GM04504 (cell line): ENCODE measurements around the gene CDT1.
"Not testable (repeated sequence)": the region's sequence is repeated elsewhere in the genome, so short reads cannot be mapped to it uniquely, and the experiment has no call there.

Source experiments
- DNase-seq: peaks from one replicate; pipeline ENCODE4 v3.0.0-alpha.2; 2012; ENCODE audit warnings: low read depth

The CDT1 gene

DNA sequence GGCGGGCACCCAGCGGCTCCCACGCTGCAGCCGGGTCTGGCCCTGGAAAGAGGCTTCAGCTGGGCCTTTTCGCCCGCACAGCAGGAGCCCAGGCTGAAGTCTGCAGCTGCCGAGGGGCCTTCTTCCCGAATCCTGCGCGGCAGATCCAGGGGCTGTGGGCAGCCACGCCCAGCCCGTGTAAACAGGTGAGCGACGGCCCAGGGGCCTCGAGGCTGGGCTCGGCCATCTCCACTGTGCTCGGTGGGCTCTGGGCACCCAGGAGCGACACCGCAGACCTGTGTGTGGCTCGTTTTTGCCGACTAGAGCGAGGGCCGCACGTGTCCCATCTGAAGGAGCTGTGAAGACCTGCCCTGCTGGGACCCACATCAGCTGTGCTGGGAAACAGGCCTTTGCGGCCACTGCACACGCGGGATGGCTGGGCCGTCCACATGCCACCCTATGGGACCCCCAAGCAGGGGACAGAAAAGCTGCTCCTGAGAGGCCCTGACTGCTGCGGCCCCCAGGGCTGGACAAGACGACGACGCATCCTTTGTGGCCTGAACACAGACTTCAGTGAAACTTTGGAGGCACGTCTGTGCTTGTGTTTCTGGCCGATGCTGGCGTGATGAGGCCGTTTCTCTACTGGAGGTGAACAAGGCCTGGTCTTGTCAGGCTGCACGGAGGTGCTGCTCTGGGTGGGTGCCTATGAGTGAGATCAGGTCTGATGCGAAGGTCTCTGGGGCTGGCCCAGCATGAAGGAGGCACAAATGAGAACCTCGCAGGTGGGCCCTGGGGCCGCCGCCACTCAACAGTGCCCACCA, 13.3 kb downstream of the CDT1 start:
- DNase-seq, result no peak

GRCh38 chr16:88817785-88818574, 14.4 kb downstream of the CDT1 start:
- no peak for DNase-seq

GRCh38 chr16:88818575-88818874, 14.9 kb downstream of the CDT1 start:
- no peak for DNase-seq

GRCh38 chr16:88819126-88819525, 15.5 kb downstream of the CDT1 start:
- no peak for DNase-seq

- DNase-seq, result no peak
These were observed 16.9 kb downstream of the CDT1 start for GRCh38 chr16:88820385-88821025.

DNA sequence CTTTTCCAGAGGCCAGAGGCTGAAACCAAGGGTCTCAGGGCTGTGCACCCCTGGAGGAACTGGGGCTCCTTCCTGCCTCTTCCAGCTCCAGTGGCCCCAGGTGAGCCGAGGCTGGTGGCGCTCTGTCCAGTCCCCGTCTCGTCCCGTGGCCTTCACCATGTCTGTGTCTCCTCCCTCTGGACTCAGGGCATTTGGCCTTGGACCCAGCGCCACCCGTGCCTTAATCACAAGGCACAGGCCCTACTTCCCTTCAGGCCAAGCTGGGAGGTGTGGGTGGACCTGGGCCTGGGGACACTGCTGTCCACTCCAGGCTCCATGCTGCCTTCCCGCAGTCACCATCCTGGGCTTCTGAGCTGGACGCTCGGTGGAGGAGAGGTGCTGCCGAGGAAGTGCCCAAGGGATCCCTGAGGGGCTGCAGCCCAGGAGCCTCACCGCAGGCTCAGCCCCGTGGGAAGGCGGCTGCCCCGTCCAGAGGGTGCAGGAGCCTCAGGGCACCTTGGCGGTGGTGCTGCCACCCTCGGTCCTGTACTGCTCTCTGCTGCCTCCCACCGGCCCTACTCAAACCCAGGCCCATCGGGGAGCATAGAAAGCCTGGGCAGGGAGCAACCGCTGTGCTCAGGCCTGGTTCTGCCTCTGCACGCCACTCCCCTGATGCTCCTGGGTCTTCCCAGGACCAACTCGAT, 17.7 kb downstream of the CDT1 start:
- no peak for DNase-seq

- no peak for DNase-seq
These were observed 18.9 kb downstream of the CDT1 start for GRCh38 chr16:88822281-88823040.

GRCh38 chr16:88823646-88824045, 20.1 kb downstream of the CDT1 start:
- DNase-seq, result not testable (repeated sequence)

DNA sequence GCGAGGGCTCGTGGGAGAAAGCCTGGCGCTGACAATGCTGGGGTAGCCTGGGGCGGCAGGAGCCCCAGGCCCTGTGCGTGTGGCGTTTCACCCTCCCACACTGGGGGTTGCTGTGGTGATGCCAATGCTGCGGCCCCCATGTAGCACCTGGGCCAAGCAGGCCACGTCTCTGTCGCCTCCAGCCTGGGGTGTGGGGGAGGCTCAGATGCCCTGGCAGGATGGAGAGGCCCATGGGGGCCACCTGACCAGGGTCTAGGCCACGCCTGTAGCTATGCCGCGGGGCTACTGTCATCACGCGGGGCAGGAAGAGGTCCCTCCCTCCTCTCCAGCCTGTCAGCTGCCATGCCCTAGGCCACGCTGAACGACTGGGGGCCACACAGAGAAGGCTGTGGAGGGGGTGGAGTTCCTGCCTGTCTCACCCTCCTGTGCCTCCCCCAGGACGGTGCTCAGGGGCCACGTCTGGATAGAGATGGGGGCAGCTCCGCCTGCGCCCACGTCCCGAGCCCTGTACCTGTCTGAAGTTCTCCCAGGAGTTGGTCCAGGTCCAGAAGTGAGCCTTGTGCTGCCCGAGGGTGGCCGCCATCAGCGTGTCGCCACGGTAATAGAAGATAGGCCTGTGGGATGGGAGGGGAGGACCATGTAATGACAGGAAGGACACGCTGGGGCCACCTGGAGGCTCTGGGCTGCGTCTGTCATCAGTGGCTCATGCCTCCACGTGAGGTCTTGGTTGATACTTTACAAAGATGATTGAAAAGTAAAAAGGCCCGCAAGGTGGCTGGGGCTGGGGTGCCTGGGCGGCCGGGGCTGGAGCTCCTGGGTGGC, 20.9 kb downstream of the CDT1 start:
- no peak for DNase-seq

GRCh38 chr16:88825146-88825545, 21.6 kb downstream of the CDT1 start:
- DNase-seq, result no peak

GRCh38 chr16:88826070-88826840, 22.7 kb downstream of the CDT1 start:
- DNase-seq, result no peak

DNA sequence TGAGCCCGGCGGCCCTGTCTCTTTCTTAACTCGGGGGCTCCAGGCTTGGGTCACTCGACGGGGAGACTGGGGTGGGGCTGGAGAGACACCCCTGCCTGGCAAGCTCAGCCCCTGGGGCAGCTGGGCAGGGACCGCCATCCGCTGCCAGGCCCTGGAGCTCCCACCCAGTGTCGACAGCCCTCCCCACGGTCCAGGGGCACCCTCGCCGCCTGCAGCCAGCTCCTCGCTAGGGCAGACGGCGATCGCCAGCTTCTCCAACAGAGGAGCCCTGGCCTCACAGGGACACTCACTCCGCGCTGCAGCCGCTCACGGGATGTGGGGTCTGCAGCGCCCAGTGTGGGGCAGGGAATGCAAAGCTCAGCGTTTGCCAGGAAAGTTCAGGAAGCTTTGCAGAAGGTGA, 24.1 kb downstream of the CDT1 start:
- no peak for DNase-seq

DNA sequence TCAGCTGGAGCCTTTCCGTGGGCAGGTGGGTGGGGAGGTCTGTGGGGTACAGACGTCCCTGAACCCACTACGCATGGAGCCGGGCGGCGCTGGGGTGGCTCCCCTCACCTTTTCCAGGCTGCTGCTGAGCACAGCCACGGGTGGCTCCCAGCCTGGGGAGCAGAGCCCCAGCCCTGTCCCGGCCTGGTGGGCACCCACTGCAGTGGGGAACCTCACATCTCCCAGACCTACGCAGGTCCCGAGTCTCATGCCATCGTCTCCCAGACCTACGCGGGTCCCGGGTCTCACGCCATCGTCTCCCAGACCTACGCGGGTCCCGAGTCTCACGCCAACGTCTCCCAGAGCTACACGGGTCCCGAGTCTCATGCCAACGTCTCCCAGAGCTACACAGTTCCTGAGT, 25.1 kb downstream of the CDT1 start:
- DNase-seq, result no peak

- DNase-seq, result no peak
These were observed 26.7 kb downstream of the CDT1 start for GRCh38 chr16:88830258-88830657.

DNA sequence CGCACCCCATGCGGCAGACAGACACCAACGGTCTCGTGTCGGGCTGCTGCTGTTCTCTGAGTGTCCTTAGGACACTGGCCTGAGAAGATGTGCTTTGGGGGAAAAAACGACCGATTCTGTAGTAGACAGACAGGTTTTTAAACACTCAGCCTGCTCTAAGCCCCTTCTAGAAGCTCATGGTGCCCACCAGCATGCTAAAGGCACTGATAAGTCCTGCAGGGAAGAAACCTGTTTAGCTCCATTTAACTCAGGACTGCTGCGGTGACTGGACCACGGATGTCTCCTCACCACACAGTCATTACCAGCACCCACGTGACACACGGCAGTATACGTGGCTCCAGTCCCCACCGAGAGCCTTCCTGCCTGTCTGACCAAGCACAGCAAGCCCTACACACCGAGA, 27.2 kb downstream of the CDT1 start:
- no peak for DNase-seq

DNA sequence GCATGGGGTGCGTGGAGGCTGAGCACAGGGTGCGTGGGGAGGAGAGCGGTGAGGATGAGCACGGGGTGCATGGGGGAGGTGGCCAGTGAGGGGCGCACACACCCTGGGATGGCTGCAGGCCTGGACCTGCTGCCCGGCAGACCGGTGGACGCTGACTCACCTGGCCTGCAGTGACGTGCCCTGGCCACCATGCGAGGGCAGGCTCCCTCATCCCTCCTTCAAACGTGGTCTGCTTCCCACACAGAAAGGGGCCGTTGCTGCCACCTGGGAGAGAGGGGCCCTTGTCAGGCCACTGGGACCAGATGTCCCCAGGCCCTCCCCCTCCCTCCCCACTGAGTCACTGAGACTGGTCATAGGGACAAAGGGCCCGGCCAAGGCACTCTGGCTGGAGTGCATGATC, 28.2 kb downstream of the CDT1 start:
- DNase-seq, result no peak

DNA sequence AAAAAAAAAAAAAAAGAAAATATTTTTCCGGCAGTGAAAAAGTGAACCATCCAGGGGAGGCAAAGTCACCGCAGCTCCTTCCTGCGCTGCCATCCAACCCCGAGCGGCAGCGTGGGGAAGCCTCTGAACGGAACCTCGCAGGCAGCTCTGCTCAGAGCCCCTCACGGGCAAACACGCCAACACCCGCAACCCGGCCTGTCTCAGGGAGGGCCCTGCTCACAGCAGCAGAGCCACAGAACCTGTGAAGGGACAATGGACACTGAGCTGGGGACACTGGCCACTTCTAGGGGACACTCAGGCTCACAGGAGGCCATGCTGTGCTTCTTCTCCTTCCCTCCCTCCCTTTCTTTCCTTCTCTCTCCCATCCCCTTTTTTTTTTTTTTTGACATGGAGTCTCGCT, 29.5 kb downstream of the CDT1 start:
- DNase-seq, result no peak

DNA sequence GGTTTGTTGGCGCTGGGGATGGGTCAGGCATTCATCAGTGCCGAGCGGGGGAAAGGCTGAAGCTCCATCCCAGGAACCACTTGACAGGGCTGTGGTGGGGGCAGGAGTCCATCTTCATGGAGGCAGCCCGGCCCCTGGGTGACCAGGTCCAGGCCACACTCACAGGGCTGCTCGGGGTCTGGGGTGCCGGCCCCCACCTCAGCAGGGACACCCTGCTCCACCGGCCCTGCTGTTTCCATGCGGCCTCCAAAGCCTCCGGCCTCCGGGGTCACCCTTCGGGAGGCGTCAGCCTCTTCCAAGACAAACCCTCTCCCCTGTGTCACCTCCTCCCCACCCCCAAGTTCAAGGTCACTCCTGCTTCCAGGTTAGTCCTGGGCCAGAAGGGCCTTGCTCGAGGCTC, 31.1 kb downstream of the CDT1 start:
- DNase-seq, result no peak

GRCh38 chr16:88835383-88835782, 31.8 kb downstream of the CDT1 start:
- DNase-seq, result no peak

DNA sequence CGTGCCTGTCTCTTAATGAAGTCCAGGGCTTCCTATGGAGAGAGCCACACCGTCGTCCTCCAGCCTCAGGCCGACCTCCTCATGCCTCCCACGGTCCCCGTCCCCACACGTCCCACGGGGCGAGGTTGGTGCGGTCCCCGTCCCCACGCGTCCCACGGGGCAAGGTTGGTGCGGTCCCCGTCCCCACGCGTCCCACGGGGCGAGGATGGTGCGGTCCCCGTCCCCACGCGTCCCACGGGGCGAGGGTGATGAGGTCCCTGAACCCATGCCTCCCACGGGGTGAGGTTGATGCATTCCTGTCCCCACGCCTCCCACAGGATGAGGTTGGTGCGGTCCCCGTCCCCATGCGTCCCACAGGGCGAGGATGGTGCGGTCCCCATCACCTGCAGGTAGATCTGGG, 32.2 kb downstream of the CDT1 start:
- DNase-seq, result no peak
